Measurements from ENCODE around the gene PHEX.

PHEX gene

GRCh38 chrX:22247169-22247568 lies 215.0 kb downstream of the PHEX start:
- DNase-seq (ENCODE audit: low read depth, low spot score), result peak; percentile 37
- H3K4me3 ChIP-seq (ENCODE audit: low read depth, low read length), result no peak overlapping the region
- POLR2A ChIA-PET, result interaction anchor here (0.6 kb wide), 1 partner anchor 87 kb away, joined by 3 read pairs; no protein-coding TSS in a partner anchor
- no peak for TF ChIP-seq CTCF (IDR thresholded peaks at IDR 0.05; ENCODE audit: insufficient read depth, low read length, missing control alignments)
- CTCF ChIA-PET, result no interaction called here

GRCh38 chrX:22248401-22248800 lies 216.3 kb downstream of the PHEX start:
- no peak for DNase-seq (ENCODE audit: low read depth, low spot score)
- CTCF ChIA-PET, result no interaction called here
- TF ChIP-seq CTCF (IDR thresholded peaks at IDR 0.05; ENCODE audit: insufficient read depth, low read length, missing control alignments), result no peak
- POLR2A ChIA-PET, result no interaction called here
- H3K4me3 ChIP-seq (ENCODE audit: low read depth, low read length), result no peak overlapping the region

- CTCF ChIA-PET, result no interaction called here
- POLR2A ChIA-PET, result no interaction called here
- H3K4me3 ChIP-seq (ENCODE audit: low read depth, low read length), result no peak overlapping the region
- no peak for DNase-seq (ENCODE audit: low read depth, low spot score)
- TF ChIP-seq CTCF (IDR thresholded peaks at IDR 0.05; ENCODE audit: insufficient read depth, low read length, missing control alignments), result no peak
Observed at GRCh38 chrX:22249371-22249770, 217.2 kb downstream of the PHEX start.

GRCh38 chrX:22268706-22269105 lies 236.6 kb downstream of the PHEX start:
- no peak for DNase-seq (ENCODE audit: low read depth, low spot score)
- POLR2A ChIA-PET, result no interaction called here
- no peak overlapping the region for H3K4me3 ChIP-seq (ENCODE audit: low read depth, low read length)
- TF ChIP-seq CTCF (IDR thresholded peaks at IDR 0.05; ENCODE audit: insufficient read depth, low read length, missing control alignments), result no peak
- CTCF ChIA-PET, result interaction anchor here (1.0 kb wide), 1 partner anchor 19 kb away, joined by 3 read pairs; no protein-coding TSS in a partner anchor

- H3K4me3 ChIP-seq (ENCODE audit: low read depth, low read length), result no peak within 1 kb of the TSS
- POLR2A ChIA-PET, result no interaction called here
- CTCF ChIA-PET, result no interaction called here
- no peak for TF ChIP-seq CTCF (IDR thresholded peaks at IDR 0.05; ENCODE audit: insufficient read depth, low read length, missing control alignments)
- no peak for DNase-seq (ENCODE audit: low read depth, low spot score)
Observed at GRCh38 chrX:22272613-22273012, 240.5 kb downstream of the PHEX start, which contains the start of gene CBLL2. TSS of gene CBLL2 (plus strand) at chrX:22272913. CDS start at chrX:22272992, 79 bp downstream.

- no peak for DNase-seq (ENCODE audit: low read depth, low spot score)
- ChIA-PET CTCF (no interaction called here), POLR2A (no interaction called here)
- no peak overlapping the region for H3K4me3 ChIP-seq (ENCODE audit: low read depth, low read length)
- TF ChIP-seq CTCF (IDR thresholded peaks at IDR 0.05; ENCODE audit: insufficient read depth, low read length, missing control alignments), result no peak
Observed at GRCh38 chrX:22273714-22274317, 241.7 kb downstream of the PHEX start.

Measured in AG04449 (cell line).